Colonic mucosa (tissue), 4 donors: ENCODE data around the gene SPTB. TPM values are rescaled to one million over a fixed set of nuclear protein-coding genes. Genes with fewer than 3 reads are reported as not detected.

Source experiments
- DNase-seq: peaks from one replicate; pipeline ENCODE4 v3.0.0-alpha.2; 2020
- H3K27ac ChIP-seq: fragments of 200-600 bp; one replicate; pipeline ENCODE4 v1.8.0; 2021
- H3K27me3 ChIP-seq: fragments of 200-600 bp; one replicate; pipeline ENCODE4 v1.8.0; 2021
- H3K36me3 ChIP-seq: fragments of 200-600 bp; one replicate; pipeline ENCODE4 v1.8.0; 2021
- H3K4me1 ChIP-seq: fragments of 200-600 bp; one replicate; pipeline ENCODE4 v1.8.0; 2021; ENCODE audit warnings: mild to moderate bottlenecking
- H3K4me3 ChIP-seq: fragments of 200-600 bp; one replicate; pipeline ENCODE4 v1.8.0; 2021
- H3K9ac ChIP-seq, 2 donors: one replicate each; pipeline ENCODE4 v1.7.0; 2013; ENCODE audit warnings: control low read depth in 2 of 2, low read depth in 2 of 2, low read length in 2 of 2
- H3K9me3 ChIP-seq: fragments of 200-600 bp; one replicate; pipeline ENCODE4 v1.8.0; 2021
- intact Hi-C: fragments of 100-400 bp; cut with DNase I; formaldehyde crosslinking; loops from one replicate; pipeline ENCODE4 v1.14.1; 2022
- total RNA-seq, 2 donors: library from RNA; stranded (reverse); fragmentation: NEBNext Ultra II Directional in 1 of 2; extraction: Animal tissue kit (Norgen Biotek cat#: 25700) in 1 of 2; gene quantifications; one replicate each; pipeline ENCODE4 v1.2.1, GENCODE V29; 2021
- TF ChIP-seq, protein P1 (sequence below): fragments of 200-600 bp; IDR thresholded peaks from one replicate; pipeline ENCODE4 v1.8.0; 2022; ENCODE audit warnings: antibody characterized with exemption, mild to moderate bottlenecking
- donor health status: healthy.
- donor health status: DM: no; HTN: no; CAD: no.
- donor health status: DM: no; HTN: no; CAD: no.

SPTB gene
- total RNA-seq, 2 donors from 2014 or later = 0.42 to 0.52 TPM

DNA sequence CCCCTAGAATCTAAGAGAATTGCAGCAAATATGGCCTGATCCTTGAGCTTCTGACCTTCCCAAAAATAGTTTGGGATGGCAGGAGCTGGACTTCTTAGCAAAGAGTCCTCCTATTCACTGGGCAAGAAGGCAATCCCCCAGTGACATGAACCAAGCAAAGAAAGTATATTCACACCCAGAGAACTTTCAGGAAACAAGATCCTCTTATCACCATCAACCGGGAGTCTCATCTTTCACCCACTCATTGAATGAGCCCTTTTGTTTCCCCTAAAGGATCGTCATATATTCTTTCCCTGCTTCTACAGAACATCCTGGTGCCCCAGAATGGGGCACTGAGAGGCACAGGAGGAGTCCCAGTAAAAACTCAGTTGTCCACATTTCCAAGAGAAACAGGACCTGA lies 19.7 kb downstream of the SPTB start:
- H3K4me3 ChIP-seq = no peak overlapping the region
- no peak overlapping the region for H3K27ac ChIP-seq
- no peaks in the 10 kb centered on the region for H3K4me1 ChIP-seq
- no peaks in the 10 kb centered on the region for H3K9me3 ChIP-seq
- no peaks in the 10 kb centered on the region for H3K27me3 ChIP-seq
- H3K36me3 ChIP-seq = no peaks in the 10 kb centered on the region
- intact Hi-C loops = no loop called here
- TF ChIP-seq, protein P1, sequence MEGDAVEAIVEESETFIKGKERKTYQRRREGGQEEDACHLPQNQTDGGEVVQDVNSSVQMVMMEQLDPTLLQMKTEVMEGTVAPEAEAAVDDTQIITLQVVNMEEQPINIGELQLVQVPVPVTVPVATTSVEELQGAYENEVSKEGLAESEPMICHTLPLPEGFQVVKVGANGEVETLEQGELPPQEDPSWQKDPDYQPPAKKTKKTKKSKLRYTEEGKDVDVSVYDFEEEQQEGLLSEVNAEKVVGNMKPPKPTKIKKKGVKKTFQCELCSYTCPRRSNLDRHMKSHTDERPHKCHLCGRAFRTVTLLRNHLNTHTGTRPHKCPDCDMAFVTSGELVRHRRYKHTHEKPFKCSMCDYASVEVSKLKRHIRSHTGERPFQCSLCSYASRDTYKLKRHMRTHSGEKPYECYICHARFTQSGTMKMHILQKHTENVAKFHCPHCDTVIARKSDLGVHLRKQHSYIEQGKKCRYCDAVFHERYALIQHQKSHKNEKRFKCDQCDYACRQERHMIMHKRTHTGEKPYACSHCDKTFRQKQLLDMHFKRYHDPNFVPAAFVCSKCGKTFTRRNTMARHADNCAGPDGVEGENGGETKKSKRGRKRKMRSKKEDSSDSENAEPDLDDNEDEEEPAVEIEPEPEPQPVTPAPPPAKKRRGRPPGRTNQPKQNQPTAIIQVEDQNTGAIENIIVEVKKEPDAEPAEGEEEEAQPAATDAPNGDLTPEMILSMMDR = no peak
- no peak overlapping the region for H3K9ac ChIP-seq
- DNase-seq = no peak

DNA sequence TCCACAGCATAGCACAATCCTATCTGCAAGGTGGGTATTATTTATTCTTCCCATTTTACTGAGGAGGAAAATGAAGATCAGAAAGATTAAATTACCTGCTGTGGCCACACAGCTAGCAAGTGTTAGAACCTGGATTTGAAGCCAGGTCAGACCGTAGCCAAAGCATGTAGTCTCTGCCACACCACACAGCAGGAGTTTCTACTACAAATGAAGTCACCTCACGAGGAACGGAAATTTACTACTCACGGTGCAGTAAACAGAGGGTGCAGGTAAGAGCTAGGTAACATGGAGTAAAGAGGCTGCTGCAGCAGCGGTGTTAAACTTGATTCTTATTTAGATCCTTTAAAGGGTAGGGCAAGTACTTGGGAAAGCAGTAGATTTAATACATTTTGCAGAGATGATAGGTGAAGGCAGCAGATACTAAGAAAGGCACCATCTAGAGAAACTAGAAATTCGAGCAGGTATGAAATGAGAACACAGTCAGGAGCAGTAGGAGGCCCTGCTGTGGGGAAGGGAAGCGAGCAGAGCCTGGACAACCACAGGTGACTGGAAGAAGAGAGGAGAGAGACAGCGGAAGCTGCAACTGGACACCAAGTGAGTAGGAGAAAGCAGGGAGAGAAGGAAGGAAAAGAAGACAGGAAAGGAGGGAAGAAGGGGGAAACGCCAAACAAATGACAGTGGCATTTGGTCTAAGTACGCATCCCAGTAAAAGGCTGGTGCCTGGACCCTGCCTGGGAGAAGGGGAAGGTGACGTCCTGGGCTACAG lies 21.5 kb downstream of the SPTB start:
- Histone ChIP-seq H3K9me3 (no peaks in the 10 kb centered on the region), H3K27me3 (no peaks in the 10 kb centered on the region), H3K9ac (no peak overlapping the region), H3K27ac (no peak overlapping the region), H3K4me1 (no peaks in the 10 kb centered on the region), H3K4me3 (no peak overlapping the region), H3K36me3 (no peaks in the 10 kb centered on the region)
- intact Hi-C loops = no loop called here
- TF ChIP-seq, protein P1 = no peak
- DNase-seq = no peak

DNA sequence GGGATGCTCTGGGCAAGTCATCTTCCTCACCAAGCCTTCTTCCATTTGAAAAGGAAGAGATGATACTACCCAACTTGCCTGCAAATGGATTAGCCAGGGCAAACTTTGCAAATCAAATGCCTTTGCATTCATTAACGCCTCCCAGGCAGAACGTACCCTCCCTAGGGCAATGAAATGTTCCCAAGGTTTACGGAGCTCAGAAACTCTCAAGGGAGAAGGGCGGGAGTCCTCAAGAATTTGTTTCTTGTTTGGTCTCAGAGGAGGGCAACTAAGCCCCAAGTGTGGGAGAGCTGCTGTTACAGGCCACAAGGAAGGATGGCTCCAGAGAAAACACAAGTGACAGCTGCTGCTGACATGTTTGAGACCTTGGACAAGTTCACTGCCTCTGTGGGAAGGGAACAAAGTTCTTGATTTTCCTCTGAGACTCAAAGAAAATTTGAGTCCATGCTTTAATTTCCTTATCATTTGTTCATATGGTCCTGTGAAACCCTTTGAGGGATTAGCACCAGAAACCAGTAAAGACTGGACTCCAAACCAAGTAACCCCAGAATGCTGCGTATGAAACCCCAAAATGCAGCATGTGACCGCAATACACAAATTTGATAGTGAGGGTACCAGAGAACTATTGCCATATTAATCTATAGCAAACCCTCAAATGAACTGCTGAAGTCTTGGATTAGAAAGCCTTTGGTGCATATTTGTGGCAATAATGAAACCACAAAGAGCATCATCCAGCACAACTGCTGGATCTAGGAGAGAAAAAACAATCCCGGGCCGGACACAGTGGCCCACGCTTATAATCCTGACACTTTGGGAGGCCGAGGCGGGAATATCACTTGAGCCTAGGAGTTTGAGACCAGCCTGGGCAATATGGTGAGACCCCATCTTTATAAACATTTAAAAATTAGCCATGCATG lies 22.9 kb downstream of the SPTB start:
- Histone ChIP-seq H3K4me1 (no peaks in the 10 kb centered on the region), H3K9ac (no peak overlapping the region), H3K4me3 (no peak overlapping the region), H3K36me3 (no peaks in the 10 kb centered on the region), H3K27ac (no peak overlapping the region), H3K9me3 (no peaks in the 10 kb centered on the region), H3K27me3 (no peaks in the 10 kb centered on the region)
- DNase-seq = no peak
- TF ChIP-seq, protein P1 = no peak
- intact Hi-C loops = no loop called here

DNA sequence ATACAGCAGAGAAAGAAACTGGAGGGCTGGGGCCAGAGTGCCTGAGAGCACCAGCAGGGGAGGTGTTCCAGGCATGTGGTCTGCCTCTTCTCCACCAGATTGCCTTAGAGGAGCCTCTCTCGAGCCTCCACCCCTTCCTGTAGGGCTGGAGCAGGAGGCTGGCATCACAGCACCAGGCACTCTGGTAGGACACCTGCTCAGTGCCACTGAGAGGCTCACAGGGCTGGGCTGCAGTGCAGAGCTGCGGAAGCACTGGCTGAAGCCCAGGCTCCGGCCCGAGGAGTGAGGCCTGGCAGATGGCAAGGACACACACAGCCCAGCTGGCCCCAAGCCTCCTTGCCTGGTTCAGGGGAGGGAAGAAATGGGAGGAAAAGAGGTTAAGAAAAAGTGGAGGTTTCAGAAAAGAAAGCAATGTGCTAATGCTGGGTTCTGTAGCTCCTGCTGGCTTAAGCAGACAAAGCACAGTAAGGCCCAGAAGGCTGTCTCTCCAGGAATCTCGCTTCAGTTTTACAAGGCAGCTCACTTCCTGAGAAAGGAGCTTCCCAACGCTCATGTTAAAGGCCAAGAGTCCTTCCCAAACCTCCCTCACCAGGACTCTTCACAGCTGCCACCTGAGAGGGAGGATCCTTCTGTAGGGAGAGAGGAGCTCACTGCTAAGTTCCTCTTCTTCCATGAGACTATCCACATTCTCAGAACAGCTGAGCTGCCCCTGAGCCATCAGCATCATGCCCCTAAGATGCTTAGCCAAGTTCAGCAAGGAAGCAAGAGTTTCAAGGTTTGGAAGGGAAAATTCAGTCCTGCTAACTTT lies 23.8 kb downstream of the SPTB start:
- H3K36me3 ChIP-seq = no peaks in the 10 kb centered on the region
- H3K4me3 ChIP-seq = no peak overlapping the region
- no peak for DNase-seq
- intact Hi-C loops = no loop called here
- H3K27me3 ChIP-seq = no peaks in the 10 kb centered on the region
- no peaks in the 10 kb centered on the region for H3K9me3 ChIP-seq
- TF ChIP-seq, protein P1 = no peak
- no peak overlapping the region for H3K9ac ChIP-seq
- H3K4me1 ChIP-seq = no peaks in the 10 kb centered on the region
- H3K27ac ChIP-seq = no peak overlapping the region
